ENCODE results near the gene HS3ST3B1.

- no peak for TF ChIP-seq POLR2A (IDR thresholded peaks at IDR 0.05; ENCODE audit: low read length)
- no peak for TF ChIP-seq GATA1 (IDR thresholded peaks at IDR 0.05; ENCODE audit: low read depth, low read length)
Observed at GRCh38 chr17:14304773-14305517, 4.1 kb downstream of the HS3ST3B1 start.
